Large intestine (tissue), 3 donors: ENCODE measurements around the gene DUSP8. TPM values are rescaled to one million over a fixed set of nuclear protein-coding genes. Genes with fewer than 3 reads are reported as not detected.

Source experiments
- DNase-seq, 2 donors: peaks; one replicate each; pipeline versions ENCODE4 v3.0.0 to v3.0.0-alpha.2; 2013
- H3K27ac ChIP-seq: one replicate; pipeline ENCODE4 v1.5.1; 2013; ENCODE audit warnings: low read length
- H3K27me3 ChIP-seq: 2 replicates; pipeline ENCODE4 v1.6.1; 2013; ENCODE audit warnings: low read length; ENCODE audit not compliant: control insufficient read depth, insufficient read depth
- H3K36me3 ChIP-seq: 2 replicates; pipeline ENCODE4 v1.6.1; 2013; ENCODE audit warnings: low read length; ENCODE audit not compliant: control insufficient read depth, insufficient read depth
- H3K4me1 ChIP-seq: one replicate; pipeline ENCODE4 v1.6.1; 2013; ENCODE audit warnings: low read length; ENCODE audit not compliant: control insufficient read depth, insufficient read depth
- H3K4me3 ChIP-seq: one replicate; pipeline ENCODE4 v1.5.1; 2013; ENCODE audit warnings: low read length
- H3K9me3 ChIP-seq: one replicate; pipeline ENCODE4 v1.6.1; 2013; ENCODE audit warnings: mild to moderate bottlenecking, low read depth, low read length, moderate library complexity; ENCODE audit not compliant: control insufficient read depth
- WGBS: methylation state at CpG from one replicate; pipeline ENCODE4 v1.1.5; 2013; ENCODE audit warnings: low lambda C conversion rate; ENCODE audit not compliant: insufficient coverage; 5-methylcytosine and 5-hydroxymethylcytosine counted together
- polyA plus RNA-seq: library from polyadenylated mRNA; unstranded; fragments of 120-200 nt; gene quantifications from one replicate; pipeline ENCODE4 v1.2.1, GENCODE V29; 2013

Gene DUSP8
- polyA plus RNA-seq, 1 donor = 16.9 TPM

DNA sequence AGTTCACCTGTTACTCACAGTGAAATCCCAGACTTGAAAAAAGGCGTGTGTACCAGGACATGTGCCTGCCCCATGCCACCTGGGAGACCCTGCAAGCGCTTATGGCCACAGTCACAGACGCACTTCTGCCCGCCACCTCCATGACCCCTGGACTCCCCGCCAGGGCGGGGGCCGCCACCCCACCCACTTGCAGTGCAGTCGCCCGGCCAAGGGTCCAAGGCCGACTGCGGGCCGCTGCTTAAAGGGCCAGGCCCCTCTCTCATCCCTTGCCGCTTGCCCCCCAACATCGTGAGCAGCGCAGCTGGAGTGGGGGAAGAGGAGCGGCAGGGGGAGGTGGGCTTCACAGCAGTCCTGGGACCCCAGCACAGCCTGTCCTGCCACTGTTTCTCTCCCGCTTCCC is 10.8 kb downstream of the DUSP8 start:
- peak overlapping the region; percentile 4 for H3K27ac ChIP-seq
- H3K9me3 ChIP-seq = peaks cover 3% of the 10 kb centered on the region
- no peaks in the 10 kb centered on the region for H3K27me3 ChIP-seq
- peaks cover 51% of the 10 kb centered on the region for H3K36me3 ChIP-seq
- H3K4me3 ChIP-seq = no peak overlapping the region
- H3K4me1 ChIP-seq = peaks cover 78% of the 10 kb centered on the region
- peak in 1 of 2 donors; percentile 68 for DNase-seq
- WGBS = no CpG with 5 or more reads among the region's 17 CpGs

GRCh38 chr11:1560649-1561251 is 11.3 kb downstream of the DUSP8 start:
- Histone ChIP-seq H3K27me3 (no peaks in the 10 kb centered on the region), H3K36me3 (peaks cover 52% of the 10 kb centered on the region), H3K27ac (peak overlapping the region; percentile 4), H3K4me1 (peaks cover 74% of the 10 kb centered on the region), H3K4me3 (no peak overlapping the region), H3K9me3 (peaks cover 3% of the 10 kb centered on the region)
- WGBS = no CpG with 5 or more reads among the region's 8 CpGs
- no peak for DNase-seq

DNA sequence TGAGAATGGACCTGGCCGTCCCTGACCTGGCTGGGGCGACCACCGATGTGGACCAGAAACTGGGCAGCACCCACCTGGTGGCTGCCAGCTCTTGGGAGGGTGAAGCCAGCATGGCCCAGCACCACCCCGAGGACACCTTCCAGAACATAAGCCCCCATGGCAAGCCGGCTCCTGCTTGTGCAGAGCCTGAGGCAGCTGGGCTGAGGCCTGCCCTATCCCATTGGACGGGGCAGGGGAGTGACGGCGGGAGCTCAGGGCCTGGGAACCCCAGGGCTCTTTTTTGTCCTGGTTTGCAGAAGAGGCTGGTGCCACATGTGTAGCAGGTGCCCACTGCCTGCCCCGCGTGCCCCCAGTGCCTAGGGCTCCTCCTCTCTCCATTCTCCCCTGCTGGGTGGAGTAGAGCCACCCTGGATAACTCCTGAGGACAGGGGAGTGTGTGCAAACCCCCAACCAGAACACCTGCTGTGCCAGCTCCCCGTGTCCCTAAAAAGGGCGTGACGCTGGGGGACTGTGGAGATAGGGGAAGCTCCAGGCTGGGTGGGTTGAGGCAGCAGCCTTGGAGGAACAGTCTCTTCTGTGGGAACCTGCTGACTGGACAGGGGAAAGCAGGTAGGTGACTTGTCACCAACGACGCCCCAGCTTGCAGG is 11.9 kb downstream of the DUSP8 start:
- Histone ChIP-seq H3K27ac (no peak overlapping the region), H3K9me3 (peaks cover 3% of the 10 kb centered on the region), H3K4me1 (peaks cover 75% of the 10 kb centered on the region), H3K4me3 (no peak overlapping the region), H3K36me3 (peaks cover 54% of the 10 kb centered on the region), H3K27me3 (no peaks in the 10 kb centered on the region)
- no CpG with 5 or more reads among the region's 15 CpGs for WGBS
- no peak for DNase-seq

DNA sequence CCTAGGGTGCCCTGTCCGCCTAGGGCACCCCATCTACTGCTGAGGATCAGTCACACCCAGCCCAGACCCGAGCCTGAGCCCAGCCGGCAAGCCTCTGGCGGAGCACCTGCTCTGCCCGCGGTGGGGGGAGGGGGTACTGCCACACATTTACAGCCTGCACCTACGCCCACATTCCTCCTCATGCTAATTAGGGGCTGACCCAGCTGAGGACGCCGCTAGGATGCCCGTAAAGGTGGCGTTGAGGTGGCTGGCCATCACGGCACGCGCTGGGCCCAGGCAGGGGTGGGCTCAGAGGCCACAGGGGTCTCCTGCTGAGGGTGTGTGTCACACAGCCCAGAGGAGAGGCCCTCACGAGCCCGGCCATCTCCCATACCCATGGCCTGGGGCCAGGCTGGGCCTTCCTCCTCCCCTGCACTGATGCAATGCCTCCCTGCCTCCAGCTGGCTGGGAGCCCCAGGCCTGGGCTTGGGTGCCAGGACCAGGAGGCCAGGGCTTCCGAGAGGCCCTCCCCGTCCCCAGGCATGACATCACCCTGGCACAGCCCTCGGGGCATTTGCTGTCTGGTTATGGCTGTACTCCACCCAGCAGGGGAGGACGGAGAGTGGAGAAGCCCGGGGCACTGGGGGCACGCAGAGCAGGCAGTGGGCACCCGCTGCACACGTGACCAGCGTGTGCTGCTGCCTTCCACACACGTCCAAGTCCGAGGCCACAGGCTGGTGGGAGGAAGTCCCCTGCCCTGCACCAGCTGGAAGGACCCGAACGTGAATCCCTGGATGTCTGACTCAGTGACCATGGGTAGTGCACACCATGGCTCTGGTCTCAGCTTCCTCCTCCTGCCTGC is 12.7 kb downstream of the DUSP8 start:
- no peak overlapping the region for H3K4me3 ChIP-seq
- peaks cover 3% of the 10 kb centered on the region for H3K9me3 ChIP-seq
- H3K27ac ChIP-seq = peak overlapping the region; percentile 72
- H3K27me3 ChIP-seq = no peaks in the 10 kb centered on the region
- H3K4me1 ChIP-seq = peaks cover 75% of the 10 kb centered on the region
- peaks cover 55% of the 10 kb centered on the region for H3K36me3 ChIP-seq
- peak; percentile 89 to 92 for DNase-seq
- WGBS = no CpG with 5 or more reads among the region's 29 CpGs

- peaks cover 3% of the 10 kb centered on the region for H3K9me3 ChIP-seq
- H3K27ac ChIP-seq = peak overlapping the region; percentile 72
- WGBS = no CpG with 5 or more reads among the region's 12 CpGs
- H3K36me3 ChIP-seq = peaks cover 51% of the 10 kb centered on the region
- H3K4me1 ChIP-seq = peaks cover 75% of the 10 kb centered on the region
- no peak for DNase-seq
- no peak overlapping the region for H3K4me3 ChIP-seq
- H3K27me3 ChIP-seq = no peaks in the 10 kb centered on the region
Measured at GRCh38 chr11:1558775-1559110, 13.3 kb downstream of the DUSP8 start.

- no CpG with 5 or more reads among the region's 29 CpGs for WGBS
Measured at GRCh38 chr11:1557904-1558774, 13.9 kb downstream of the DUSP8 start.

GRCh38 chr11:1557051-1557884 is 14.8 kb downstream of the DUSP8 start:
- Histone ChIP-seq H3K9me3 (peaks cover 3% of the 10 kb centered on the region), H3K27ac (peak overlapping the region; percentile 61), H3K36me3 (peaks cover 37% of the 10 kb centered on the region), H3K4me3 (no peak overlapping the region), H3K4me1 (peaks cover 69% of the 10 kb centered on the region), H3K27me3 (no peaks in the 10 kb centered on the region)
- no peak for DNase-seq
- no CpG with 5 or more reads among the region's 74 CpGs for WGBS

More at GRCh38 chr11:1557904-1558774, 13.9 kb downstream of the DUSP8 start:
- H3K4me1 ChIP-seq = peaks cover 74% of the 10 kb centered on the region
- no peaks in the 10 kb centered on the region for H3K27me3 ChIP-seq
- H3K4me3 ChIP-seq = no peak overlapping the region
- peak overlapping the region; percentile 72 for H3K27ac ChIP-seq
- H3K9me3 ChIP-seq = peaks cover 3% of the 10 kb centered on the region
- peak; percentile 63 to 66 for DNase-seq
- H3K36me3 ChIP-seq = peaks cover 45% of the 10 kb centered on the region

DNA sequence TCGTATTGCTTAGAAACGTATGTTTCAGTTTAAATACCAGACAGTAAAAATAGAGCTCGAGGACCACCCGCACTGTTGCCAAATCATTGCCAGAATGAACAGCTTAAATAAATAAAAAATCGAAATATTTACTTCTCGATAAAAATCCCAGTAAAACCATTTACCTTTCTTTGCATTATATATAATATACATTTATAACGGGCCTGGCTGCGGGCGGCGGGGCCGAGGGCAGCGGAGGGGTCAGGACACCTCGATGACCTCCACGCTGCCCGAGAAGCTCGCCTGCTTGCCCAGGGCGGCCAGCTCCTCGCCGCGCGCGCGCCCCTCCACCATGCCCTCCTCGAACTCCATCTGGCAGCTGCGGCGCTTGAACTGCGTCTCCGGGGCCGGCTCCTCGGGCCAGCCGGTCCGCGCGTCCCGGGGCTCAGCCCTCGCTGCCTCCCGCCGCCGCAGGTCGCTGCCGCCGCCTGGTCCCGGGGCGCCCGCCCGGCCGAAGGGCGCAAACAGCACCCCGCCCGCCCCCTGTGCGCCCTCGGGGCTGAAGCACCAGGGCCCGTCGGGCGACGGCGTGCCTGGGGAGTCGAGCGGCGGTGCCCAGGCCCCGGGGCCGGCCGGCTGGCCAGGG is 15.7 kb downstream of the DUSP8 start:
- WGBS = no CpG with 5 or more reads among the region's 63 CpGs
- Histone ChIP-seq H3K36me3 (peaks cover 29% of the 10 kb centered on the region), H3K27me3 (no peaks in the 10 kb centered on the region), H3K4me3 (no peak overlapping the region), H3K9me3 (peaks cover 3% of the 10 kb centered on the region), H3K27ac (no peak overlapping the region), H3K4me1 (peaks cover 60% of the 10 kb centered on the region)
- DNase-seq = no peak

DNA sequence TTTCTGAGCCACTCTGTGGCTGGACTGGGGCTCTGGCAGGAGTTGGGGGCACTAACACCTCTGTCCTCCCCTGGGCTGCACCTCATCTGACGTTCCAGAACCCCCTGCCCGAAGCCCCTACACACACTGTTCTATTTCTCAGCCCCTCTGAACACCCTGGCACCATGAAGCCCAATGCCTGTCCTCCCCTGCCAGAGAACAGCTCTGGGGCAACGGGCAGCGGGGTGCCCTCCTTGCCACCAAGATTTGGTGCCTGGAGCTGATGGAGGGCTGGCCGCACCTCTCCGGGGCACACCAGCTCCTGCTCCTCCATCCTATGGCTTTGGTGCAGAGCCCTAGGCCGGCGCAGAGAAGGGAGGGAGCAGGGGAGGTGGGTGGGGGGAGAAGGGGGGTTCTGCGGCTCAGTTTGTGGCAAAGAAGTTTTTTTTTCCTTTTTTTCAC is 16.3 kb downstream of the DUSP8 start:
- Histone ChIP-seq H3K27ac (no peak overlapping the region), H3K9me3 (peaks cover 3% of the 10 kb centered on the region), H3K4me1 (peaks cover 53% of the 10 kb centered on the region), H3K27me3 (no peaks in the 10 kb centered on the region), H3K36me3 (peaks cover 29% of the 10 kb centered on the region), H3K4me3 (no peak overlapping the region)
- DNase-seq = no peak
- WGBS = no CpG with 5 or more reads among the region's 9 CpGs
